ENCODE data around the gene SSTR3. TPM values are rescaled to one million over a fixed set of nuclear protein-coding genes. Genes with fewer than 3 reads are reported as not detected.

Gene SSTR3
- total and polyA plus RNA-seq, 4 donors: 0.39 to 2.9 (median 2.1) TPM

- Histone ChIP-seq H3K4me3 (ENCODE audit: low read depth, low read length) (no peak overlapping the region), H3K9me3 (ENCODE audit: control insufficient read depth, insufficient read depth, low read length) (no peaks in the 10 kb centered on the region), H3K36me3 (ENCODE audit: control insufficient read depth, insufficient read depth, low read length) (no peaks in the 10 kb centered on the region), H3K27me3 (ENCODE audit: control insufficient read depth, insufficient read depth, low read length) (no peaks in the 10 kb centered on the region), H3K4me1 (ENCODE audit: control insufficient read depth, insufficient read depth, low read length) (peaks cover 8% of the 10 kb centered on the region), H3K27ac (ENCODE audit: low read depth, low read length) (no peak overlapping the region)
- no peak for DNase-seq (ENCODE audit: low read depth in 4 of 6, low spot score in 6 of 6)
- 79% methylated on average over 10 of the region's 11 CpGs for WGBS (ENCODE audit: insufficient coverage)
Observed at GRCh38 chr22:37162221-37163095, 49.8 kb downstream of the SSTR3 start.

DNA sequence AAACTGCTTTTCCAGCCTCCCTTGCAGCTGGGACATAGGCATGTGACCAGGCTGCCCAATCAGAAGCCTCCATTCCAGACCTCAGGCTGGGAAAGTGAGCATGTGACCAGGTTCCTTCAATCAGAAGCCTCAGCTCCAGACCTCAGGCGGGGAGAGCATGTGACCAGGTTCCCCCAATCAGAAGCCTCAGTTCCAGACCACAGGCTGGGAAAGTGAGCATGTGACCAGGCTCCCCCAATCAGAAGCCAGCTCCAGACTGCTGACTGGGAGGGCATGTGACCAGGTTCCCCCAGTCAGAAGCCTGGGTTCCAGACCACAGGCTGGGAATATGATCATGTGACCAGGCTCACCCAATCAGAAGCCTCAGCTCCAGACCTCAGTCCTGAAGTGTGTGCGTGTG, 50.8 kb downstream of the SSTR3 start:
- WGBS (ENCODE audit: insufficient coverage): 100% methylated on average over 1 of the region's 2 CpGs

GRCh38 chr22:37160027-37160426, 52.2 kb downstream of the SSTR3 start:
- Histone ChIP-seq H3K27ac (ENCODE audit: low read depth, low read length) (no peak overlapping the region), H3K27me3 (ENCODE audit: control insufficient read depth, insufficient read depth, low read length) (no peaks in the 10 kb centered on the region), H3K4me1 (ENCODE audit: control insufficient read depth, insufficient read depth, low read length) (no peaks in the 10 kb centered on the region), H3K4me3 (ENCODE audit: low read depth, low read length) (no peak overlapping the region), H3K36me3 (ENCODE audit: control insufficient read depth, insufficient read depth, low read length) (no peaks in the 10 kb centered on the region), H3K9me3 (ENCODE audit: control insufficient read depth, insufficient read depth, low read length) (no peaks in the 10 kb centered on the region)
- 59% methylated on average over 4 of the region's 6 CpGs for WGBS (ENCODE audit: insufficient coverage)
- no peak for DNase-seq (ENCODE audit: low read depth in 4 of 6, low spot score in 6 of 6)

More for the DNA sequence above, 50.8 kb downstream of the SSTR3 start:
- Histone ChIP-seq H3K27ac (ENCODE audit: low read depth, low read length) (no peak overlapping the region), H3K4me1 (ENCODE audit: control insufficient read depth, insufficient read depth, low read length) (peaks cover 3% of the 10 kb centered on the region), H3K4me3 (ENCODE audit: low read depth, low read length) (no peak overlapping the region), H3K9me3 (ENCODE audit: control insufficient read depth, insufficient read depth, low read length) (no peaks in the 10 kb centered on the region), H3K36me3 (ENCODE audit: control insufficient read depth, insufficient read depth, low read length) (no peaks in the 10 kb centered on the region), H3K27me3 (ENCODE audit: control insufficient read depth, insufficient read depth, low read length) (no peaks in the 10 kb centered on the region)
- DNase-seq (ENCODE audit: low read depth in 4 of 6, low spot score in 6 of 6): no peak

GRCh38 chr22:37158963-37159290, 53.4 kb downstream of the SSTR3 start:
- 100% methylated on average over 3 of the region's 5 CpGs for WGBS (ENCODE audit: insufficient coverage)
- H3K4me3 ChIP-seq (ENCODE audit: low read depth, low read length): no peak overlapping the region

GRCh38 chr22:37157516-37158285, 54.6 kb downstream of the SSTR3 start:
- no peaks in the 10 kb centered on the region for H3K4me1 ChIP-seq (ENCODE audit: control insufficient read depth, insufficient read depth, low read length)
- no peak overlapping the region for H3K27ac ChIP-seq (ENCODE audit: low read depth, low read length)
- H3K4me3 ChIP-seq (ENCODE audit: low read depth, low read length): no peak overlapping the region
- 84% methylated on average over 10 of the region's 13 CpGs for WGBS (ENCODE audit: insufficient coverage)
- DNase-seq (ENCODE audit: low read depth in 4 of 6, low spot score in 6 of 6): peak in 2 of 6 donors; percentile 11 to 38
- no peaks in the 10 kb centered on the region for H3K9me3 ChIP-seq (ENCODE audit: control insufficient read depth, insufficient read depth, low read length)
- no peaks in the 10 kb centered on the region for H3K36me3 ChIP-seq (ENCODE audit: control insufficient read depth, insufficient read depth, low read length)
- no peaks in the 10 kb centered on the region for H3K27me3 ChIP-seq (ENCODE audit: control insufficient read depth, insufficient read depth, low read length)

More at GRCh38 chr22:37158963-37159290, 53.4 kb downstream of the SSTR3 start:
- Histone ChIP-seq H3K27ac (ENCODE audit: low read depth, low read length) (no peak overlapping the region), H3K9me3 (ENCODE audit: control insufficient read depth, insufficient read depth, low read length) (no peaks in the 10 kb centered on the region), H3K4me1 (ENCODE audit: control insufficient read depth, insufficient read depth, low read length) (no peaks in the 10 kb centered on the region), H3K27me3 (ENCODE audit: control insufficient read depth, insufficient read depth, low read length) (no peaks in the 10 kb centered on the region), H3K36me3 (ENCODE audit: control insufficient read depth, insufficient read depth, low read length) (no peaks in the 10 kb centered on the region)
- no peak for DNase-seq (ENCODE audit: low read depth in 4 of 6, low spot score in 6 of 6)

DNA sequence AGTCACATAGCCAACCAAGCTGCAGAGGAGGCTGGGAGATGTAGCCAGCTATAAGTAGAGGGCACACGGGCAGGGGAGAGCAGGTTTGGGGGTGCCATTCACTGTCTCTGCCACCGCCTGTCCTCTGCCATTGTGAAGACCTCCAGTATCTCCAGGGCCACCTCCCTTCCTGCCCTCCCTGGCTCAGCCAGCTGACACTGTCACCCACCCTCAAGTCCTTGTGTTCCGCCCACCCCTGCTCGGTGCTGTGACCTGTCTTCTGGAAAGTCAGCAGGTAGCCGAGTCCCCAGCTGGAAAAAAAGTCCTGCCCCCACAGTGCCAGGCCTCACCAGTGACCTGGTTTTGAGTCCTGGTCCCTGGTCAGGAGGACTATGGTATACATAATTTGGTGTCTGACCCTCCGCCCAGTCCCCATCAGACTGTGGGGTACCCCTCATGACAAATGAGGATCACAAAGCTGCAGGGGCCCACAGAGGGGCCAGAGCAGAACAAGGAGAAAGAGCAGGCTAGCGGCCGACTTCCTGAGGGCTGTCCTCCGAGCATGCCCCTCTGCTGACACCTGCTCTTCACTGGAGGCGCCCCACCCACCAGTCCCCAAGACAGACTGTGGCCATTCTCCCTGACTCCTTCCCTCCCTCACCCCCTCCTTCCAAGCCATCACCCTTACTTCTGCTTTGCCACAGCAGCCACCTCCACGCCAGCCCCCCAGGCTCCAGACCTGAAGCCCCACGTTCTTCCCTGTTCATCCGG, 55.4 kb downstream of the SSTR3 start:
- H3K9me3 ChIP-seq (ENCODE audit: control insufficient read depth, insufficient read depth, low read length): peaks cover under 1% of the 10 kb centered on the region
- no peak overlapping the region for H3K4me3 ChIP-seq (ENCODE audit: low read depth, low read length)
- 72% methylated on average over 12 of the region's 13 CpGs for WGBS (ENCODE audit: insufficient coverage)
- DNase-seq (ENCODE audit: low read depth in 4 of 6, low spot score in 6 of 6): no peak
- H3K27ac ChIP-seq (ENCODE audit: low read depth, low read length): no peak overlapping the region
- no peaks in the 10 kb centered on the region for H3K27me3 ChIP-seq (ENCODE audit: control insufficient read depth, insufficient read depth, low read length)
- no peaks in the 10 kb centered on the region for H3K4me1 ChIP-seq (ENCODE audit: control insufficient read depth, insufficient read depth, low read length)
- no peaks in the 10 kb centered on the region for H3K36me3 ChIP-seq (ENCODE audit: control insufficient read depth, insufficient read depth, low read length)

GRCh38 chr22:37155971-37156370, 56.3 kb downstream of the SSTR3 start:
- 93% methylated on average over 4 of the region's 8 CpGs for WGBS (ENCODE audit: insufficient coverage)

DNA sequence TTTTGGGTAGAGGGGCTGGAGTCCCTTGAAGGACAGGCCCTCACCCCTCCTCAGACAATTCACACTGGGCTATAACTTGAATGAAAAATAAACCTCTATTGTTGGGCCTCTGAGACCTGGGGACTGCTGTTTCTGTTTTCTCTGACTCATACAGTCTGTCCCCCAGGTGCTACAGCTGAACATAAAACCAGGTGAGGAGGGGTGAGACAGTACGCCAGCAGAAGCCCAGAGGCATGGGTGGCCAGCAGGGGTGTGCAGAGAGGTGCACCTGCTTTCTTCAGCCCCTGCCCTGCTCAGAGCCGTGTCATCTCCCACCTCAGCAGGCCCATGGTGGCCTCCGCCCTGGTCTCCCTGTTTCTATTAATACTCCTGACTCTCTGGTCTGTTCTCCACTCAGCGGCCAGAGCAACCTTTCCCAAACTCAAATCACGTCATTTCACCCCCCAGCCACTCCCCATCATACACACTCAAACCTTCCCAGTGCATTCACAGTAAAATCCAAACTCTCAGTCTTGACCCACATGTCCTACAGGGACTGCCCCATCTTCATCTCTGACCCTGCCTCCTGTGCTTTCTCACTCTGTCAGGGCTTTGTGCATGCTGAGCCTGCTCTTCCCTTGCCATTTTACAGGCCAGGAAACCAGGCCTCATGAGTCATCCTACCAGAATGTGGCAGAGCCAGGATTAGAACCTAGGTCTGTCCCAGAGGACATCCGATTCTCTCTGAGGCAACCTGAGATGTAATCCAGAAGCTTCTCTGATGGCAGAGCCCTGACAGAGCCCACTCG, 57.2 kb downstream of the SSTR3 start:
- H3K27ac ChIP-seq (ENCODE audit: low read depth, low read length): no peak overlapping the region
- H3K36me3 ChIP-seq (ENCODE audit: control insufficient read depth, insufficient read depth, low read length): no peaks in the 10 kb centered on the region
- WGBS (ENCODE audit: insufficient coverage): 78% methylated on average over 7 of the region's 7 CpGs
- peaks cover 3% of the 10 kb centered on the region for H3K9me3 ChIP-seq (ENCODE audit: control insufficient read depth, insufficient read depth, low read length)
- DNase-seq (ENCODE audit: low read depth in 4 of 6, low spot score in 6 of 6): no peak
- no peak overlapping the region for H3K4me3 ChIP-seq (ENCODE audit: low read depth, low read length)
- no peaks in the 10 kb centered on the region for H3K4me1 ChIP-seq (ENCODE audit: control insufficient read depth, insufficient read depth, low read length)
- H3K27me3 ChIP-seq (ENCODE audit: control insufficient read depth, insufficient read depth, low read length): no peaks in the 10 kb centered on the region

More at GRCh38 chr22:37155971-37156370, 56.3 kb downstream of the SSTR3 start:
- Histone ChIP-seq H3K4me1 (ENCODE audit: control insufficient read depth, insufficient read depth, low read length) (no peaks in the 10 kb centered on the region), H3K4me3 (ENCODE audit: low read depth, low read length) (no peak overlapping the region), H3K9me3 (ENCODE audit: control insufficient read depth, insufficient read depth, low read length) (peaks cover 3% of the 10 kb centered on the region), H3K36me3 (ENCODE audit: control insufficient read depth, insufficient read depth, low read length) (no peaks in the 10 kb centered on the region), H3K27me3 (ENCODE audit: control insufficient read depth, insufficient read depth, low read length) (no peaks in the 10 kb centered on the region), H3K27ac (ENCODE audit: low read depth, low read length) (no peak overlapping the region)
- no peak for DNase-seq (ENCODE audit: low read depth in 4 of 6, low spot score in 6 of 6)
